GM12872 (cell line): ENCODE data around the gene XCL1.

Experiments used
- CTCF ChIP-seq: IDR thresholded peaks from 3 replicates; pipeline ENCODE4 v1.5.1; 2011; ENCODE audit warnings: low read depth, mild to moderate bottlenecking, low read length, moderate library complexity; ENCODE audit not compliant: insufficient read depth

XCL1 gene

DNA sequence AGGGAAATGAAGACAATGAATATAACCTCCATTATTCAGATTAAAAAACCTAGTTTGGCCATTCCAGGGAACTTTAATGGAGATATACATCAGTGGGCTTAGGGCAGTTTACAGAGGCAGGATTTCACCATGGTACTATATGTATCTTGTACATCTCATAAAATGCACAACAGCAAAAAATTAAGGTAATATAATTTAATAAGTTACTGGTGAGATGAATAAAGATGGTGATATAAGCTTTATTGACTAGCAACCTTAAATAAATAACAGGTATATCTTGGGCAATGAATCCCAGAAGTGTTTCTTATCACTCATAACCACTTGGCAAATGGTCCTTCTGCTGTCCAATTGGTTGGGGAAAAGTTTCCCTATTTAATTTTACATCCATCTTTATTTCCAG, 29.0 kb downstream of the XCL1 start:
- no peak for TF ChIP-seq CTCF

- no peak for TF ChIP-seq CTCF
These were observed 29.7 kb downstream of the XCL1 start for GRCh38 chr1:168606096-168606495.

- no peak for TF ChIP-seq CTCF
These were observed 31.5 kb downstream of the XCL1 start for GRCh38 chr1:168607872-168608428.

- no peak for TF ChIP-seq CTCF
These were observed 32.7 kb downstream of the XCL1 start for GRCh38 chr1:168608796-168609715.

DNA sequence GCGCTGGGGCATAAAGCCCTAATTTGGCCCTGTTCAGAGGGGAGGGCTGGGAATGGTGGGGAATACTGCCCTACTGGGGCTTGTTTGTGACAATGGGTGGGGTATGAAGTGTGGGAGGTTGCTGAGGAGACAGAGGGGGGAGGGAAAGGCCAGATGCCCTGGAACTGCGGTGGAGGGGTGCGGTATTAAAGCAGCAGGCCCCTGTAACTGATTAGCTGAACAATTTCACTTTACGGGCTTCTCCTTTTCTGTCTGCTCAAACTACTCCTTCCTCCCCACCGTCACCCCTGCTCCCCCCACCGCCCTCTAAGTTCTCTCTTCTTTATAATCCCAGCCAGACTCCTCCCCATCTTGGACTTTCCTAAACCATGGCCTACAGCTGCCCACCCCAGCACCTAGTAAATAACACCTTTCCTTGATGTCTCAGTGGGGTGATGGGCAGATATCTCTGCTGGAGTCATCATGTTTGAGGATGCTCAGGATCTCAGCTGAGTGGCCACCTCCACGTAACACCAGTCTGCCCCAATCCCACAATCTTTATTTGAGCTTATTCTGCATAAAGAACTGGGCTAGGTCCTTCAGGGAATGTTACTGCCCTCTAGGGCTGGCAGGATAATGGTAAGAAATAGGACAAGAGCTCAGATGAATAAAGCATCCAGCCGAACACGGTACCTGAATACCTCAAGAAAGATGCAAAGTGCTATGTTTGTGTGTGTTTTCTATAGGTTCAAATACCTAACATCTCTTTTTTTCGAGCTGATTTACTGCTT, 33.5 kb downstream of the XCL1 start:
- no peak for TF ChIP-seq CTCF

- no peak for TF ChIP-seq CTCF
These were observed 36.6 kb downstream of the XCL1 start for GRCh38 chr1:168613038-168613451.

DNA sequence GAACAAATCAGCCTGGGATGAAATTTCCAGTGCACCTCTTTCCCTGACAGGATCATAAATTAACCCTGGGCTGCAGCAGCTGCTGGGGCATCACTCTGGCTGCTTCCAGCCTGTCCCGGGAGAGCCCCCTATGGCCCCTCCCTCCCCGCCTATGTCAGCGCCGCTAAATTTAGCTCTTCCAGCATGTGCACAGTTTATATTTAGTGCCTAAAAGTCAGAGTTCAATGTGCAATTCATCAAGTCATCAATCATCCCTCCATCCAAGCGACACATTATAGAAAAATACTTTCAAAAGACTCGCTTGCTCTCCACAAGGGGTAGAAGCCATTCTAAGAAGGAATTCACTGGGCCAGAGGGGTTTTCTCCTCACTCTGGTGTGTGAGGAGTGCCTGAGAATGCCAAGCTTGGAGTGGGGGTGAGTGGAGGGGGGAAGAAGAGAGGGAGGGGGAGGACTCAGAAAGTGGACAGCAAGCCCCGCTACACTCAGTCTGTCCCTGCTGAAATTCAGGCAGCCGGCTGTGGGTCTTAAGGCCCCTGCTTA, 37.4 kb downstream of the XCL1 start:
- TF ChIP-seq CTCF, result no peak
